Activated CD4-positive, alpha-beta T cell treated with anti-CD3 and anti-CD28 coated beads, Interleukin-10, Interleukin-2, amounts not matched to agents 100 ng/mL and 50 ng/mL, durations not matched to agents 16 hours and 8 hours (primary cell): ENCODE data around the gene RDH11.
"Not testable (repeated sequence)": the region's sequence is repeated elsewhere in the genome, so short reads cannot be mapped to it uniquely, and the experiment has no call there.

Experiments
- DNase-seq: peaks from one replicate; pipeline ENCODE4 v3.0.0-alpha.2; 2020

RDH11 gene

GRCh38 chr14:67703997-67704396 is 8.4 kb upstream of the RDH11 start:
- no peak for DNase-seq

GRCh38 chr14:67701492-67701891 is 5.9 kb upstream of the RDH11 start, which contains the start of gene RDH12:
Gene RDH12, plus strand, starts transcription at chr14:67701886. Its CDS starts 20,757 bp downstream, at chr14:67722643.
- not testable (repeated sequence) for DNase-seq

- no peak for DNase-seq
These were observed 2.6 kb upstream of the RDH11 start for GRCh38 chr14:67698179-67698578.

- DNase-seq: no peak
These were observed 1.4 kb upstream of the RDH11 start for GRCh38 chr14:67697006-67697405.

- peak; percentile 94 for DNase-seq
These were observed 672 bp downstream of the RDH11 start for GRCh38 chr14:67694791-67695393.

- DNase-seq: no peak
These were observed 5.6 kb downstream of the RDH11 start for GRCh38 chr14:67690011-67690410.

- DNase-seq: no peak
These were observed 11.7 kb downstream of the RDH11 start for GRCh38 chr14:67683842-67684241.

GRCh38 chr14:67680941-67681340 is 14.6 kb downstream of the RDH11 start:
- DNase-seq: no peak

GRCh38 chr14:67680121-67680602 is 15.4 kb downstream of the RDH11 start:
- peak; percentile 91 for DNase-seq

- no peak for DNase-seq
These were observed 16.6 kb downstream of the RDH11 start for GRCh38 chr14:67679006-67679405.

GRCh38 chr14:67675219-67675582 is 20.4 kb downstream of the RDH11 start:
- no peak for DNase-seq

- DNase-seq: peak; percentile 83
These were observed 20.9 kb downstream of the RDH11 start, which contains the start of gene VTI1B for GRCh38 chr14:67674480-67675218. Gene VTI1B, minus strand, starts transcription at chr14:67674632. Its CDS starts 143 bp downstream, at chr14:67674489.

GRCh38 chr14:67674139-67674479 is 21.5 kb downstream of the RDH11 start:
- peak; percentile 62 for DNase-seq

GRCh38 chr14:67673451-67673850 is 22.1 kb downstream of the RDH11 start:
- no peak for DNase-seq

GRCh38 chr14:67668559-67668958 is 27.0 kb downstream of the RDH11 start:
- peak; percentile 57 for DNase-seq

GRCh38 chr14:67666750-67667449 is 28.7 kb downstream of the RDH11 start:
- DNase-seq: peak; percentile 57

GRCh38 chr14:67665868-67666267 is 29.7 kb downstream of the RDH11 start:
- no peak for DNase-seq

GRCh38 chr14:67663633-67664032 is 31.9 kb downstream of the RDH11 start:
- DNase-seq: no peak

- DNase-seq: no peak
These were observed 41.8 kb downstream of the RDH11 start for GRCh38 chr14:67653651-67654280.

GRCh38 chr14:67652189-67652588 is 43.4 kb downstream of the RDH11 start:
- no peak for DNase-seq

- no peak for DNase-seq
These were observed 44.9 kb downstream of the RDH11 start for GRCh38 chr14:67650694-67651093.

- DNase-seq: no peak
These were observed 45.4 kb downstream of the RDH11 start for GRCh38 chr14:67650151-67650550.

- DNase-seq: no peak
These were observed 49.4 kb downstream of the RDH11 start for GRCh38 chr14:67646131-67646530.
